Endothelial cell of umbilical vein (primary cell): ENCODE measurements around the gene GLT8D1. TPM values are rescaled to one million over a fixed set of nuclear protein-coding genes. Genes with fewer than 3 reads are reported as not detected.

Experiments
- BruUV-seq: library from RNA; stranded (reverse); fragments of 400-500 nt; replicated peaks from 2 replicates; lab custom pipeline; 2021; lab: Mats Ljungman, UMichigan
- CTCF ChIA-PET: fragments of 300-600, 350-600 bp; sonication (Branson Sonifier 250); formaldehyde crosslinking; loops from one replicate; lab custom pipeline; 2021; ENCODE audit warnings: antibody characterized with exemption, inconsistent platforms; lab: Charles Lee
- POLR2A ChIA-PET: fragments of 300-600, 350-600 bp; sonication (Branson Sonifier 250); formaldehyde crosslinking; loops from one replicate; lab custom pipeline; 2021; ENCODE audit warnings: antibody characterized with exemption, inconsistent platforms; lab: Charles Lee
- DNase-seq: peaks from one replicate; pipeline ENCODE4 v3.0.0-alpha.2; 2011; ENCODE audit warnings: low read depth, low spot score
- FAIRE-seq: peaks from 2 replicates; lab custom pipeline; 2011; peaks lifted over from hg19 to GRCh38; lab: Jason Lieb, UNC
- H2AFZ ChIP-seq: 2 replicates; pipeline ENCODE4 v1.6.0; 2012; ENCODE audit warnings: low read depth, low read length, control low read depth, inconsistent platforms
- H3K27ac ChIP-seq: 2 replicates; pipeline ENCODE4 v1.5.1; 2011; ENCODE audit warnings: low read depth, mild to moderate bottlenecking, control low read depth, low read length, moderate library complexity; ENCODE audit not compliant: insufficient read depth
- H3K27me3 ChIP-seq, 2 experiments: 2 replicates each; pipeline versions ENCODE4 v1.6.0 to v1.6.1; 2011; ENCODE audit warnings: low read length in 2 of 2, mixed read lengths in 1 of 2; ENCODE audit not compliant: control insufficient read depth in 2 of 2, insufficient read depth in 2 of 2
- H3K36me3 ChIP-seq, 2 experiments: 2 replicates in 1 of 2; 3 replicates in 1 of 2; pipeline ENCODE4 v1.5.1; 2011; ENCODE audit warnings: low read length in 2 of 2, mild to moderate bottlenecking in 1 of 2, moderate library complexity in 1 of 2; ENCODE audit not compliant: control insufficient read depth in 2 of 2, insufficient read depth in 2 of 2; ENCODE audit errors: extremely low read depth in 1 of 2
- H3K4me1 ChIP-seq: 3 replicates; pipeline ENCODE4 v1.5.1; 2011; ENCODE audit warnings: mild to moderate bottlenecking, low read length; ENCODE audit not compliant: control insufficient read depth, insufficient read depth; ENCODE audit errors: extremely low read depth
- H3K4me2 ChIP-seq: 2 replicates; pipeline ENCODE4 v1.6.1; 2011; ENCODE audit warnings: low read length, control low read depth, mixed read lengths; ENCODE audit not compliant: insufficient read depth
- H3K4me3 ChIP-seq, 3 experiments: fragments of 200-600 bp in 1 of 3; sonication (generic), shearing (Covaris generic) in 1 of 3; replicated peaks in 1 of 3; 2 replicates each; pipeline ENCODE4 v1.5.1; 2011 to 2016; ENCODE audit warnings: control low read depth in 3 of 3, low read length in 3 of 3, mild to moderate bottlenecking in 2 of 3, inconsistent platforms in 1 of 3, low read depth in 1 of 3, moderate library complexity in 1 of 3; ENCODE audit not compliant: insufficient read depth in 1 of 3
- H3K79me2 ChIP-seq: 2 replicates; pipeline ENCODE4 v1.6.0; 2012; ENCODE audit warnings: low read length, inconsistent platforms; ENCODE audit not compliant: control insufficient read depth, insufficient read depth
- H3K9ac ChIP-seq: replicated peaks from 2 replicates; pipeline ENCODE3; 2011; ENCODE audit warnings: low read length, control low read depth; ENCODE audit not compliant: insufficient read depth; ENCODE audit errors: extremely low read depth
- H3K9me1 ChIP-seq: replicated peaks from 3 replicates; pipeline ENCODE4 v1.6.0; 2011; ENCODE audit warnings: mild to moderate bottlenecking, low read length; ENCODE audit not compliant: control insufficient read depth, insufficient read depth; ENCODE audit errors: extremely low read depth
- H3K9me3 ChIP-seq: replicated peaks from 2 replicates; pipeline ENCODE4 v1.5.1; 2012; ENCODE audit warnings: low read length, inconsistent platforms; ENCODE audit not compliant: control insufficient read depth, insufficient read depth
- H4K20me1 ChIP-seq: replicated peaks from 2 replicates; pipeline ENCODE3; 2011; ENCODE audit warnings: mild to moderate bottlenecking, low read length; ENCODE audit not compliant: control insufficient read depth, insufficient read depth; ENCODE audit errors: extremely low read depth
- EZH2 ChIP-seq: IDR thresholded peaks from 2 replicates; pipeline ENCODE4 v1.6.1; 2012; ENCODE audit warnings: borderline replicate concordance, low read depth, mild to moderate bottlenecking, moderate library complexity, low read length, inconsistent platforms; ENCODE audit not compliant: severe bottlenecking
- FOS ChIP-seq: IDR thresholded peaks from 2 replicates; pipeline ENCODE4 v1.6.1; 2011; ENCODE audit warnings: mild to moderate bottlenecking, low read length, moderate library complexity, borderline replicate concordance; ENCODE audit not compliant: insufficient read depth
- GATA2 ChIP-seq: IDR thresholded peaks from 2 replicates; pipeline ENCODE4 v1.7.0; 2011; ENCODE audit warnings: low read depth, mild to moderate bottlenecking, moderate library complexity, mixed read lengths, low read length; ENCODE audit not compliant: insufficient read length, insufficient read depth
- JUN ChIP-seq: IDR thresholded peaks from 2 replicates; pipeline ENCODE4 v1.6.1; 2011; ENCODE audit warnings: borderline replicate concordance, low read depth; ENCODE audit not compliant: insufficient read length, insufficient read depth
- MYC ChIP-seq: IDR thresholded peaks from one replicate; pipeline ENCODE4 v1.6.1; 2011; ENCODE audit warnings: mild to moderate bottlenecking, low read depth, low read length
- POLR2A ChIP-seq: IDR thresholded peaks from 2 replicates; pipeline ENCODE4 v1.6.1; 2012; ENCODE audit warnings: low read depth, mild to moderate bottlenecking, control low read depth, low read length
- POLR2AphosphoS5 ChIP-seq: IDR thresholded peaks from 2 replicates; pipeline ENCODE4 v1.6.1; 2012; ENCODE audit warnings: low read depth, mild to moderate bottlenecking, control low read depth, low read length, moderate library complexity; ENCODE audit not compliant: insufficient read depth
- dilution Hi-C: fragments of 300-500 bp; cut with MboI; formaldehyde crosslinking; loops from one replicate; pipeline ENCODE4 v1.15.0; 2019; ENCODE audit warnings: low sequenced_read_pairs; ENCODE audit not compliant: extremely low pct_ligation_motif_present
- intact Hi-C: fragments of 100-400 bp; cut with micrococcal nuclease; formaldehyde crosslinking; loops from one replicate; pipeline ENCODE4 v1.10.0; 2022
- polyA plus RNA-seq, 4 experiments: library from polyadenylated mRNA; depleted of rRNA in 3 of 4; stranded (reverse) in 3 of 4; unstranded in 1 of 4; fragments of >200 nt; gene quantifications; 2 replicates each; pipeline versions ENCODE4 v1.2.1 to v1.2.3, GENCODE V29; 2011 to 2012; ENCODE audit warnings: missing spikeins in 1 of 4
- total RNA-seq: library from RNA; stranded (reverse); gene quantifications from 2 replicates; pipeline ENCODE4 v1.2.3, GENCODE V29; 2021
- TF ChIP-seq, protein P1 (sequence below), 2 donors: IDR thresholded peaks; 1 replicate in 1 of 2; 2 replicates in 1 of 2; pipeline ENCODE4 v1.5.1; 2011; ENCODE audit warnings: low read length in 2 of 2, mild to moderate bottlenecking in 2 of 2, moderate library complexity in 2 of 2, control low read depth in 1 of 2, inconsistent platforms in 1 of 2, low read depth in 1 of 2; ENCODE audit not compliant: insufficient read depth in 1 of 2; ENCODE audit errors: extremely low read depth in 1 of 2
- TF ChIP-seq, protein P2 (sequence below): IDR thresholded peaks from 2 replicates; pipeline ENCODE4 v1.6.1; 2011; ENCODE audit not compliant: insufficient read depth, insufficient read length

Gene GLT8D1
- total and polyA plus RNA-seq, 2 donors (not counting 3 experiments of a cell fraction or from before 2014, with no cell fraction given), result 63.7 to 73.5 TPM

DNA sequence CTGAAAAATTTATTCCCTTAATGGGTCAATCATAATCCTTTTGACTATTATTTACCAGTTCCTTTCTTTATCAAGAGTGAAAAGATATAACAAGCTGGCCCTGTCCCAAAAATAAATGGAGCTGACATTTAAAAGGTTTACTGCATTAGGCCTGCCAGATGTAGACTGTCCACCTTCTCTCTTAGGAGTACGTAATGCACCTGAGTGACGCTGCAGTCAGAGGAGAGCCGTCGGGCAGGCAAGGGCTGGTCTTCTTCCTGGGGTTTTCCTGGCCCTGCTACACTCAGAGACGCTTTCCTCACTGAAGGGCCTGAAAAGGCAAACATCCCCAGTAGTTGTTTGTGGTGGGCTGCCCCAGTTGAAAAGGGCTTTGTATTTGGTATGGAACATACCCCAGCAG is 37.6 kb upstream of the GLT8D1 start:
- dilution Hi-C loops, result no loop called here

More for the DNA sequence above, 37.6 kb upstream of the GLT8D1 start:
- intact Hi-C loops, result loop anchor here (2.0 to 5.0 kb wide), 2 partner anchors 192 to 244 kb away; no protein-coding TSS in a partner anchor
- TF ChIP-seq POLR2AphosphoS5 (no peak), POLR2A (no peak), JUN (no peak), GATA2 (no peak), MYC (no peak), EZH2 (no peak), FOS (no peak)
- TF ChIP-seq, protein P1, sequence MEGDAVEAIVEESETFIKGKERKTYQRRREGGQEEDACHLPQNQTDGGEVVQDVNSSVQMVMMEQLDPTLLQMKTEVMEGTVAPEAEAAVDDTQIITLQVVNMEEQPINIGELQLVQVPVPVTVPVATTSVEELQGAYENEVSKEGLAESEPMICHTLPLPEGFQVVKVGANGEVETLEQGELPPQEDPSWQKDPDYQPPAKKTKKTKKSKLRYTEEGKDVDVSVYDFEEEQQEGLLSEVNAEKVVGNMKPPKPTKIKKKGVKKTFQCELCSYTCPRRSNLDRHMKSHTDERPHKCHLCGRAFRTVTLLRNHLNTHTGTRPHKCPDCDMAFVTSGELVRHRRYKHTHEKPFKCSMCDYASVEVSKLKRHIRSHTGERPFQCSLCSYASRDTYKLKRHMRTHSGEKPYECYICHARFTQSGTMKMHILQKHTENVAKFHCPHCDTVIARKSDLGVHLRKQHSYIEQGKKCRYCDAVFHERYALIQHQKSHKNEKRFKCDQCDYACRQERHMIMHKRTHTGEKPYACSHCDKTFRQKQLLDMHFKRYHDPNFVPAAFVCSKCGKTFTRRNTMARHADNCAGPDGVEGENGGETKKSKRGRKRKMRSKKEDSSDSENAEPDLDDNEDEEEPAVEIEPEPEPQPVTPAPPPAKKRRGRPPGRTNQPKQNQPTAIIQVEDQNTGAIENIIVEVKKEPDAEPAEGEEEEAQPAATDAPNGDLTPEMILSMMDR (IDR thresholded peaks at IDR 0.05; ENCODE audit: extremely low read depth in 1 of 2, insufficient read depth in 1 of 2, low read depth in 1 of 2, low read length in 2 of 2), result no peak
- TF ChIP-seq, protein P2, sequence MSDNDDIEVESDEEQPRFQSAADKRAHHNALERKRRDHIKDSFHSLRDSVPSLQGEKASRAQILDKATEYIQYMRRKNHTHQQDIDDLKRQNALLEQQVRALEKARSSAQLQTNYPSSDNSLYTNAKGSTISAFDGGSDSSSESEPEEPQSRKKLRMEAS, result no peak
- no peaks in the 10 kb centered on the region for H3K9me3 ChIP-seq
- H3K4me1 ChIP-seq, result no peaks in the 10 kb centered on the region
- no peaks in the 10 kb centered on the region for H3K9me1 ChIP-seq
- H3K4me2 ChIP-seq, result no peak overlapping the region
- no peak for FAIRE-seq
- CTCF ChIA-PET, result interaction anchor here (0.6 to 2.6 kb wide), 9 partner anchors 10 to 244 kb away, joined by 3 to 15 read pairs (median 4); no protein-coding TSS in a partner anchor
- no peaks in the 10 kb centered on the region for H3K79me2 ChIP-seq
- DNase-seq, result no peak
- H4K20me1 ChIP-seq, result no peaks in the 10 kb centered on the region
- no TSS peak for BruUV-seq
- H3K27ac ChIP-seq, result no peak overlapping the region
- H3K4me3 ChIP-seq, result no peak overlapping the region
- H3K36me3 ChIP-seq, result peaks cover 9 to 20% of the 10 kb centered on the region in 2 experiments
- POLR2A ChIA-PET, result interaction anchor here (0.5 kb wide), 1 partner anchor 13 kb away, joined by 5 read pairs; no protein-coding TSS in a partner anchor
- no peaks in the 10 kb centered on the region for H3K27me3 ChIP-seq
- no peak overlapping the region for H2AFZ ChIP-seq
- no peak overlapping the region for H3K9ac ChIP-seq
